MM.1S (cell line): ENCODE measurements around the gene NCKAP5.

Experiments used
- DNase-seq: peaks from one replicate; pipeline ENCODE4 v3.0.0-alpha.2; 2015
- H2AFZ ChIP-seq: fragments of 300-600 bp; sonication (generic); 2 replicates; pipeline ENCODE4 v1.6.0; 2016; ENCODE audit warnings: antibody characterized with exemption, low read length
- H3F3A ChIP-seq: fragments of 300-600 bp; sonication (generic); 2 replicates; pipeline ENCODE4 v1.6.1; 2016; ENCODE audit warnings: mild to moderate bottlenecking, antibody characterized with exemption, low read length, moderate library complexity, mixed read lengths; ENCODE audit not compliant: insufficient read depth
- H3K27ac ChIP-seq: fragments of 300-600 bp; sonication (generic); 2 replicates; pipeline ENCODE4 v1.5.1; 2016; ENCODE audit warnings: mild to moderate bottlenecking, low read length
- H3K27me3 ChIP-seq: fragments of 300-600 bp; sonication (generic); replicated peaks from 2 replicates; pipeline ENCODE4 v1.6.0; 2016; ENCODE audit warnings: low read length; ENCODE audit not compliant: insufficient read depth
- H3K36me3 ChIP-seq: fragments of 300-600 bp; sonication (generic); replicated peaks from 2 replicates; pipeline ENCODE4 v1.6.1; 2016; ENCODE audit warnings: mild to moderate bottlenecking, low read length, mixed read lengths; ENCODE audit not compliant: insufficient read depth
- H3K4me1 ChIP-seq: fragments of 300-600 bp; sonication (generic); 2 replicates; pipeline ENCODE4 v1.6.1; 2016; ENCODE audit warnings: low read length, mixed read lengths
- H3K4me2 ChIP-seq: fragments of 300-600 bp; sonication (generic); 2 replicates; pipeline ENCODE4 v1.6.0; 2016; ENCODE audit warnings: low read depth, low read length
- H3K4me3 ChIP-seq: fragments of 300-600 bp; sonication (generic); 2 replicates; pipeline ENCODE4 v1.5.1; 2016; ENCODE audit warnings: low read length, mixed read lengths
- H3K79me2 ChIP-seq: fragments of 300-600 bp; sonication (generic); 2 replicates; pipeline ENCODE4 v1.6.1; 2016; ENCODE audit warnings: mixed run types, low read length, mixed read lengths
- H3K9ac ChIP-seq: fragments of 300-600 bp; sonication (generic); 2 replicates; pipeline ENCODE4 v1.6.1; 2016; ENCODE audit warnings: low read length, mixed read lengths
- H3K9me2 ChIP-seq: fragments of 300-600 bp; sonication (generic); replicated peaks from 2 replicates; pipeline ENCODE4 v1.6.1; 2016; ENCODE audit warnings: mild to moderate bottlenecking, low read length, mixed read lengths; ENCODE audit not compliant: insufficient read depth
- H3K9me3 ChIP-seq: fragments of 300-600 bp; sonication (generic); replicated peaks from 2 replicates; pipeline ENCODE4 v1.6.1; 2016; ENCODE audit warnings: mild to moderate bottlenecking, low read length, mixed read lengths; ENCODE audit not compliant: insufficient read depth
- H4K20me1 ChIP-seq: fragments of 300-600 bp; sonication (generic); 2 replicates; pipeline ENCODE4 v1.6.1; 2016; ENCODE audit warnings: mild to moderate bottlenecking, low read length, moderate library complexity, mixed read lengths; ENCODE audit not compliant: insufficient read depth
- EZH2 ChIP-seq: fragments of 300-600 bp; sonication (generic); optimal IDR thresholded peaks from 2 replicates; pipeline ENCODE3; 2017; ENCODE audit warnings: low read depth, mild to moderate bottlenecking, antibody characterized with exemption, low read length, mixed read lengths
- EZH2phosphoT487 ChIP-seq: fragments of 300-600 bp; sonication (generic); IDR thresholded peaks from 2 replicates; pipeline ENCODE4 v1.6.1; 2018; ENCODE audit warnings: antibody characterized with exemption, low read length
- TF ChIP-seq, protein P1 (sequence below): fragments of 300-600 bp; sonication (generic); IDR thresholded peaks from 2 replicates; pipeline ENCODE4 v1.5.1; 2016; ENCODE audit warnings: antibody characterized with exemption, low read length, mixed read lengths

The NCKAP5 gene

DNA sequence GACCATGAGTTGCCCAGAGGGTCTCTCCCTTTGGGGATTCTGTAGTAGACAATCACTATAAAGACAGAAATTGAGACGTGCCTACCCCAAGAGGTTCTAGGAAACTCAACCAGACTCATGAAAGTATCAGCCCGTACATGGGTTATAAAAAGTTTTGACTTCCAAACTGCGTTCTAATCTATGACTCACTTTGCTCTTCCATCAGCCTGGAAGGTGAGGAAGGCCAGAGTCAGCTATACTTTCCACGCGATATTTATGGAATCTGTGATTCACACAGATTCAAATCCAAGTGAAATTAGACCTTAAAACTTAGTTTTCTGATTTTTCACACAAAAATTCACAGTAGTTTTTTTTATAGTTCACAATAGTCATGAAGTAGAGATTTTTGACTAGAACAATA is 890.6 kb downstream of the NCKAP5 start:
- Histone ChIP-seq H3K4me2 (no peak overlapping the region), H3K4me3 (no peak overlapping the region), H2AFZ (no peak overlapping the region), H3K36me3 (no peaks in the 10 kb centered on the region), H3K4me1 (no peaks in the 10 kb centered on the region), H3K9me2 (no peaks in the 10 kb centered on the region), H4K20me1 (no peaks in the 10 kb centered on the region), H3K9me3 (no peaks in the 10 kb centered on the region), H3K79me2 (no peaks in the 10 kb centered on the region), H3K27me3 (no peaks in the 10 kb centered on the region), H3F3A (no peaks in the 10 kb centered on the region), H3K27ac (no peak overlapping the region), H3K9ac (no peak overlapping the region)
- no peak for DNase-seq
- TF ChIP-seq, protein P1, sequence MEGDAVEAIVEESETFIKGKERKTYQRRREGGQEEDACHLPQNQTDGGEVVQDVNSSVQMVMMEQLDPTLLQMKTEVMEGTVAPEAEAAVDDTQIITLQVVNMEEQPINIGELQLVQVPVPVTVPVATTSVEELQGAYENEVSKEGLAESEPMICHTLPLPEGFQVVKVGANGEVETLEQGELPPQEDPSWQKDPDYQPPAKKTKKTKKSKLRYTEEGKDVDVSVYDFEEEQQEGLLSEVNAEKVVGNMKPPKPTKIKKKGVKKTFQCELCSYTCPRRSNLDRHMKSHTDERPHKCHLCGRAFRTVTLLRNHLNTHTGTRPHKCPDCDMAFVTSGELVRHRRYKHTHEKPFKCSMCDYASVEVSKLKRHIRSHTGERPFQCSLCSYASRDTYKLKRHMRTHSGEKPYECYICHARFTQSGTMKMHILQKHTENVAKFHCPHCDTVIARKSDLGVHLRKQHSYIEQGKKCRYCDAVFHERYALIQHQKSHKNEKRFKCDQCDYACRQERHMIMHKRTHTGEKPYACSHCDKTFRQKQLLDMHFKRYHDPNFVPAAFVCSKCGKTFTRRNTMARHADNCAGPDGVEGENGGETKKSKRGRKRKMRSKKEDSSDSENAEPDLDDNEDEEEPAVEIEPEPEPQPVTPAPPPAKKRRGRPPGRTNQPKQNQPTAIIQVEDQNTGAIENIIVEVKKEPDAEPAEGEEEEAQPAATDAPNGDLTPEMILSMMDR = no peak
- no peak for TF ChIP-seq EZH2
- TF ChIP-seq EZH2phosphoT487 = no peak

DNA sequence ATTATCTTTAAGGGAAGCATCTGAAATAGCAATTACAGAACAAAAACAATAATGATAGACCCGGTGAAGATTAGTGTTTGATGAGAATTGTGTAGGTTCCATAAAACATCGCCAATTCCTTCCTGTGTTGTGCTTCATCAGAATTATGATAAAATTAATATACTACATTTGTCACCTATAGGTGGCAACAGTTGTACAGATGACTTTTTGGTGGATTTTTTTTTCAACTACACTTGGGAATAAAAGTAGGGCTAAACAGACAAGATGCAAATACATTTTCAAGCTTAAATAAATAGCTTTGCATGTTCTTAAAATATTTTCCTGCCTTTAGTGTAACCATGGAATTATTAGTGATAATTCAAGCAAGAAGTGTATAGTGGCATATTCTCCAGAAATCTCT is 891.3 kb downstream of the NCKAP5 start:
- Histone ChIP-seq H3K36me3 (no peaks in the 10 kb centered on the region), H3K27me3 (no peaks in the 10 kb centered on the region), H3K9me2 (no peaks in the 10 kb centered on the region), H3F3A (no peaks in the 10 kb centered on the region), H3K4me1 (no peaks in the 10 kb centered on the region), H3K79me2 (no peaks in the 10 kb centered on the region), H2AFZ (no peak overlapping the region), H3K9ac (no peak overlapping the region), H4K20me1 (no peaks in the 10 kb centered on the region), H3K27ac (no peak overlapping the region), H3K9me3 (no peaks in the 10 kb centered on the region), H3K4me2 (no peak overlapping the region), H3K4me3 (no peak overlapping the region)
- DNase-seq = peak; percentile 21
- TF ChIP-seq, protein P1 = peak; percentile 27; the same call in 1 of the 2 replicates
- TF ChIP-seq EZH2phosphoT487 = no peak

DNA sequence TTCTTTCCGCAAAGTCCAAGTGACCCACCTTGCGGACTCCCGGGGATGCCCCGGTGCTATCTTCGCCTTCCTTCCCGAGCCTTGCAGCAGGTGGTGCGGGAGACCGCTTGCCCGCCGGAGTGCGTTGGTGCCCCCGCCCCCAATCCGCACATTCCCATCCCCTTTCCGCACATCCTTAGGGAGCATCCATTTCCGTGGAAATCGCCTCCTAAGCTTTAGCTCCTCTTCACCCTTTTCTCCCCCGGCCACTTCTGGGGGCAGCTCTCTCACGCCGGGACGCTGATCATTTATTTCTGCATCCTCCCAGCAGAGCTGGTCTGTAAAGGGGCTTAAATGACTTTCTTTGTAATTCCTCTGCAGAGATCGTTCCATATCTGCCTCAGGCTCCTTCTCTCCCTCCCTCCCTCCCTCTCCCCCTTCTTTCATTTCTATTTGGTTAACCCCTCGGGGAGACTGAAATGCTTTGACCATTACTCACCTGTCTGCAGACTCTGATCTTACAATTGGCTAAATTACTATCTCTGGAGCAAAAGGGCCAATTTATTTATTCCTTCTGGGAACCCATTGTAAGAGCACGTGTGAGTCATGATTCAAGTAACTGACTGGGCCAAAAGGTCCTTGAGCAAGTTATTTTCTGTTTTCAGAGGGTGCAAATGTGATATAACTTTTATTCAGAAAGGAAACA is 897.0 kb downstream of the NCKAP5 start:
- no peaks in the 10 kb centered on the region for H3K79me2 ChIP-seq
- H3F3A ChIP-seq = no peaks in the 10 kb centered on the region
- no peak overlapping the region for H3K4me3 ChIP-seq
- H3K27me3 ChIP-seq = no peaks in the 10 kb centered on the region
- H3K27ac ChIP-seq = no peak overlapping the region
- H3K4me2 ChIP-seq = no peak overlapping the region
- H3K9me3 ChIP-seq = no peaks in the 10 kb centered on the region
- H3K36me3 ChIP-seq = no peaks in the 10 kb centered on the region
- TF ChIP-seq EZH2 (no peak), EZH2phosphoT487 (no peak)
- TF ChIP-seq, protein P1 = no peak
- no peak overlapping the region for H3K9ac ChIP-seq
- H2AFZ ChIP-seq = no peak overlapping the region
- H4K20me1 ChIP-seq = no peaks in the 10 kb centered on the region
- H3K9me2 ChIP-seq = no peaks in the 10 kb centered on the region
- no peaks in the 10 kb centered on the region for H3K4me1 ChIP-seq
- DNase-seq = no peak
